ENCODE data around the gene NMB.

Gene NMB

DNA sequence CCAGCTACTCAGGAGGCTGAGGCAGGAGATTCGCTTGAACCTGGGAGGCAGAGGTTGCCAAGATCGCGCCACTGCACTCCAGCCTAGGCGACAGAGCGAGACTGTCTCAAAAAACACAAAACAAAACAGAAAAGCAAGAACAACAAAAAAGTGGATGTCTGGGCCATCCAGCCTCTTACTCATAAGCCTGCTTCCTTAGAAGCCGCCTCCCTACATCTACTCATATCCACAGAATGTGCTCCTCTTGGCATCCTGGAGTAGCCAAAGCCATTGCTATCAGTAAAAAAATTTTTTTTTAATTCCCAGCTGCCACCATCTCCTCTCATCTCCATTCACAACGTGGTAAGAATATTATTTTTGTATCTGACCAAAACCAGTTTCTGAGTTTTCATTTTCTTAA is 46.4 kb downstream of the NMB start:
- no peak for DNase-seq (ENCODE audit: low spot score)

DNA sequence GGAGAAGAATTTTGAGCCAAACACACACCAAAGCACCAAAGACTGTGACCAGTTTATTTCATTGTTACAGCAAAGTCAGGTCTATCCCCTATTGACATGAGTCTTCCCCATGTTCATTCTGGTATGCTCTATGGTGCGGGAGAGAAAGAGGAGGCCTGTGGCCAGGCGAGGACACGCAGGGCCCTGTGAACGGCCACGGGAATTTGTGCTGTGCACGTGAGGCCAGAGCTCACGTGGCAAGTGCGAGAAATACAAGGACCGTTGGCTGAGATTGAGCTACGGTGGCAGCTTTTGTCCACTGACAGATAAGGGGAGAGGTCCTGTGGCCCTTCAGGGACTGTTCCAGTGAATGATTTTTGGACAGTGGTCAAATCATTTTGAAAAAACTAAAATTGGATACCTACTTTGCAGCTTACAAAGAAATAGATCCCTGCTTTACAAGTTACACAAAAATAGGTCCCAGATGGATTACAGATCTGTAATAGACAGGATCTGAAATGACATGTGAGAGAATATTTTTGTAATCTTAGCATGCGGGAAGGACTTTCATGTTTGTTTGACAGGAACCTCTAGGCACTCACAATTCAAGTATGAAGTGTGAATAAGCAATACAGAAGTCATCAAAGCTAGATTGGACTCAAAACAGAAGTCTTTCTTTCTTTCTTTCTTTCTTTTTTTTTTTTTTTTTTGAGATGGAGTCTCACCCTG is 48.0 kb downstream of the NMB start:
- no peak for DNase-seq (ENCODE audit: low spot score)

DNA sequence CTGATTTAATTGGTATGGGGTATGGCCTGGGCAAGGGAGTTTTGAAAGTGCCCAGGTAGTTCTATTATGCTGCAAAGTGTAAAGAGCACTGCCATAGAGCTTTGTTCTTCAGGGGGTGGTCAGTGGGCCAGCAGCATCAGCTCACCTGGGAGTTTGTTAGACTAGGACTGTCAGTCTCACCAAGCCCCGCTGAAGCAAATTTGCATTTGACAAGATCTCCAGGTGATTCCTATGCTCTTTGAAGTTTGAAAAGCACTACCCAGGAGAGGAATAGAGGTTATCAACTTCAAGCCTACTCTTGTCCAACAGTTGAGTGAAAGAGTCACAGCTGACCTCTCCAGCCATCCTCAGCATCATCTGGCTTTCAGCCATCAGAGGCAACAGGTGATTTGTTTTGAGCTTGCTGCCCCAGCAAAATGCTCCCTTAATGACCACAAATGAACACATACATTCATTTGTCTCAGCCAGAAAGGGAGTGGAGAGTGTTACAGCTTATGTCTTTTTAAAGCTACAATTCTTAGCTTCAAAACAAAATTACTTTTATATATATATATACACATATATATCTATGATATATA is 49.2 kb downstream of the NMB start:
- DNase-seq (ENCODE audit: low spot score): no peak

DNA sequence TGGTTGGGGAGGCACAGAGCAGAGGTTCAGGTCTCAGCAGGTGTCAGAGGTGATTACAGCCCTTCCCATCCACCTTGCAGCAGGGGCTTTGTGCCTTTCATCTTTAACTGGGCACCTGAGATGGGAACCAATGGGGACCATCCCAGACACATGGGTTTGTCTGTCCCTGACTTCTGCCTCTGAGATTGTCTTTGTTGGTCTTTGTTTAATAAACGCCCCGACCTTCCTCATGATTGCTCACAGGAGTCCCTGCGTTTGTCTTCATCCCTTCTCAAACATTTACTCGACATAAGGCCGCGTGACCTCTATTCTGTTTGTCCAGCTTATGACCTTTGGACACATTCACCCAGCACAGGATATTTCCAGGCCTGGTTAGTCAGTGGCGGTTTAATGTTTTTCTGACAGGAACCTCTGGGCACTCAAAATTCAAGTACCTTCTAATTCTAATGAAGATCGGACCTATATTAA is 51.3 kb downstream of the NMB start:
- no peak for DNase-seq (ENCODE audit: low spot score)

DNA sequence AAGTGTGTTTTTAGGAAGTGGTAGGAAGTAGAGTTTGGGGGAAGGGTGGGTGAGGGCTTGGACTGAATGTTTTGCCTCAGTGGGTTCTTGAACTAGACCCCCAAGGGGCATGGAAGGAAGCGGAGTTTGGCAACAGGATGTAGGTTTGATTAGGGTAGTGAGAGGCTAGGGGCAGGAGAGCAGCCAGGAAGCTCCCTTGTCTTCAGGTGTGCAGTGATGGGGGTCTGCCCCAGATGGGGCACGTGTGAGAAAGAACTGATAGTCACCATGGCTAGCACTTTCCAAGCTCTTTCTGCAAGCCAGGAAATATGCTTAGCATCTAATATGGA is 52.5 kb downstream of the NMB start:
- DNase-seq (ENCODE audit: low spot score): no peak
